ENCODE measurements around the gene ZNF580. TPM values are rescaled to one million over a fixed set of nuclear protein-coding genes. Genes with fewer than 3 reads are reported as not detected.

The ZNF580 gene
- total RNA-seq, 4 donors from 2014 or later: 11.4 to 20.5 (median 13.8) TPM

GRCh38 chr19:55668603-55669348, 28.0 kb downstream of the ZNF580 start:
- no peak for DNase-seq (ENCODE audit: low spot score)
- TF ChIP-seq, protein P1, sequence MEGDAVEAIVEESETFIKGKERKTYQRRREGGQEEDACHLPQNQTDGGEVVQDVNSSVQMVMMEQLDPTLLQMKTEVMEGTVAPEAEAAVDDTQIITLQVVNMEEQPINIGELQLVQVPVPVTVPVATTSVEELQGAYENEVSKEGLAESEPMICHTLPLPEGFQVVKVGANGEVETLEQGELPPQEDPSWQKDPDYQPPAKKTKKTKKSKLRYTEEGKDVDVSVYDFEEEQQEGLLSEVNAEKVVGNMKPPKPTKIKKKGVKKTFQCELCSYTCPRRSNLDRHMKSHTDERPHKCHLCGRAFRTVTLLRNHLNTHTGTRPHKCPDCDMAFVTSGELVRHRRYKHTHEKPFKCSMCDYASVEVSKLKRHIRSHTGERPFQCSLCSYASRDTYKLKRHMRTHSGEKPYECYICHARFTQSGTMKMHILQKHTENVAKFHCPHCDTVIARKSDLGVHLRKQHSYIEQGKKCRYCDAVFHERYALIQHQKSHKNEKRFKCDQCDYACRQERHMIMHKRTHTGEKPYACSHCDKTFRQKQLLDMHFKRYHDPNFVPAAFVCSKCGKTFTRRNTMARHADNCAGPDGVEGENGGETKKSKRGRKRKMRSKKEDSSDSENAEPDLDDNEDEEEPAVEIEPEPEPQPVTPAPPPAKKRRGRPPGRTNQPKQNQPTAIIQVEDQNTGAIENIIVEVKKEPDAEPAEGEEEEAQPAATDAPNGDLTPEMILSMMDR (IDR thresholded peaks at IDR 0.05): no peak
- no peak for ATAC-seq (ENCODE audit: low FRiP score)

GRCh38 chr19:55669418-55670279, 28.8 kb downstream of the ZNF580 start:
- no peak for ATAC-seq (ENCODE audit: low FRiP score)
- TF ChIP-seq, protein P1 (IDR thresholded peaks at IDR 0.05): no peak
- DNase-seq (ENCODE audit: low spot score): no peak

DNA sequence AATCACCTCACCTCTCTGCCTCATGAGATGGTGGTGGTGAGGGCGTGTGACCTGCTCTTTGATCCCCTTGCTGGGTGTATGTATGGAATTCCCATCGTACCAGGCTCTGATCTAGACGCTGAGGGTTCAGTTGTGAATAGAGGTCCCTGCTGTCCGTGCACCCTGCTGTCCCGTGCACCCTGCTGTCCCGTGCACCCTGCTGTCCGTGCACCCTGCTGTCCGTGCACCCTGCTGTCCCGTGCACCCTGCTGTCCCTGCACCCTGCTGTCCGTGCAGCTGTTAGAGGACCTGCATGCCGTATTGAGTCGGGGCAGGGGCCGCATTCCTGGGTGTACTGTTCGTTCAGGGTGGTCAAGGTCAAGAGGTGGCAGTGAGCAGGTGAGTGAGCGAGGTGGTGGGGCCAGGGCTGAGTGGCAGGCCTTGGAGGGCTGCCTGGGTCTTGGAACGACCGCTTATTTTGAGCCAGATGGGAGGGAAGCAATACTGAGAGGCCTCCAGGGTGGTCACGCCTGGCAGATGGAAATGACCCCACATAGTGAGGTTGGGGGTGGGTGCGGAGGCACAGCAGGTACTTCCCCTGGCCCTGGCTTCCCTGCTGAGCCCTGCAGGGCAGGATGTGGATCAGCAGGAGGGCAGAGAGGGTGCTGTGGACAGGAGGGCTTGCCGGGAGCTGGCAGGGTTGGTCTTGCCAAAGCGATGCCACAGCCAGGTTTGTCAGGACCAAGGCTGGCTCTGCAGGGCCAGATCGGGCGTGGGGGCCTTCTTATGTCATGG, 29.7 kb downstream of the ZNF580 start:
- ATAC-seq (ENCODE audit: low FRiP score) (no peak), DNase-seq (ENCODE audit: low spot score) (no peak)
- TF ChIP-seq, protein P1 (IDR thresholded peaks at IDR 0.05): no peak

GRCh38 chr19:55671054-55671378, 30.2 kb downstream of the ZNF580 start:
- TF ChIP-seq, protein P1 (IDR thresholded peaks at IDR 0.05): no peak
- DNase-seq (ENCODE audit: low spot score) (no peak), ATAC-seq (ENCODE audit: low FRiP score) (no peak)

DNA sequence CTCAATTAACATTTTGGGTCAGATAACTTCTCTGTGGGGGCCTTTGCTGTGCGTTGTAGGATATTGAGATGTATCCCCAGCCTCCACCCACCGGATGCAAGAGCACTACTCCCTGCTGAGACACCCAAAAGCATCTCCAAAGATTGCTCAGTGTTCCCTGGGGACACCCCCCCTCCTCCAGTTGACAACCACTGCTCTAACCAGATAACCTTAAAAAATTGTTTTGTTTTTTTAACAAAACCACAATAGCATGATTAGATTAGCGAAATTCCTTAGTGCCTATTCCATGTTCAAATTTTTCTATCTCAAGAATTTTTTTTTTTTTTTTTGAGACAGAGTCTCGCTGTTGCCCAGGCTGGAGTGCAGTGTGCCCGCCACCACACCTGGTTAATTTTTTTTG, 31.6 kb downstream of the ZNF580 start:
- TF ChIP-seq, protein P1 (IDR thresholded peaks at IDR 0.05): no peak
- ATAC-seq (ENCODE audit: low FRiP score): no peak
- no peak for DNase-seq (ENCODE audit: low spot score)

DNA sequence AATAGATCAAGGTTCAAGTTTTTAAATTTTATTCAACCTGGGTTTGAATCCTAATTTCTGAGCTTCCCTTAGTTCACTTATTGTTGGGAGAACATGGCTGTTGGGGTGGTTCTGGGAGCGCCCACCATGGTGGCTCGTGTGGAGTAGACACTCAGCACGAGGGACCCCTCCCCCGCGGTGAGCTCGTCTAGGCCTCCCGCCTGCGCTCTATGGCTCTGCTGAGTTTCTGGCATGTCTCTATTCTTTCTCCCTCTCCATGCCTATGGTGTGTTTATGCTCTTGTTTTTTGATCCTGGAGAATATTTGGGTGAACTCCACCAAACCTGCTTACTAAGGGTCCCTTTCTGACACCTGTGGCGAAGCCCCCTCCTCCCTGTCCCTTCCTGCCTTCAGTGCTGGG, 32.7 kb downstream of the ZNF580 start:
- DNase-seq (ENCODE audit: low spot score) (no peak), ATAC-seq (ENCODE audit: low FRiP score) (no peak)
- TF ChIP-seq, protein P1 (IDR thresholded peaks at IDR 0.05): no peak
